ENCODE measurements around the gene TCEAL7.
"Not testable (repeated sequence)": the region's sequence is repeated elsewhere in the genome, so short reads cannot be mapped to it uniquely, and the experiment has no call there.

TCEAL7 gene, protein sequence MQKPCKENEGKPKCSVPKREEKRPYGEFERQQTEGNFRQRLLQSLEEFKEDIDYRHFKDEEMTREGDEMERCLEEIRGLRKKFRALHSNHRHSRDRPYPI

DNA sequence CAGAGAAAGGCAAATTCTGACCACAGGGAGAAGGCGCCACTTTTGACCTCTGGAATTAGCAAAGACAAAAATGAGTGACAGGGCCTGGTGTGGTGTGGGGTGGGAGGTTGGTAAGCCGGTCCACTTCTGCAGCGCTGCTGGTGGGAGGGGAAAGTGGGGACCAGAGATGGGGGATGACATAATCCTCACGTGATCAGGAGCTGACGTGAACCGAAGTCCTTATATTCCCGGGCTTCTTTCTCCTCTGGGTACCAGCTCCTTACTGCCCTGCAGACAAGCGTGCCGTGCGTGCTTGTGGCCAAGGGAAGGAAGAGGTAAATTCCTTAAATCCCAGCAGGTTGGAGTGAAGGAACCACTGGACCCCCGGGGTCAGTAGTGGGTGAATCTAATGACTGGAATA lies at the start of gene TCEAL7:
Gene TCEAL7 (plus strand): TSS at position 249 of the 400 bp plus-strand sequence. CDS start 1,165 bp downstream, outside the sequence.
- peak; percentile 26 for DNase-seq

DNA sequence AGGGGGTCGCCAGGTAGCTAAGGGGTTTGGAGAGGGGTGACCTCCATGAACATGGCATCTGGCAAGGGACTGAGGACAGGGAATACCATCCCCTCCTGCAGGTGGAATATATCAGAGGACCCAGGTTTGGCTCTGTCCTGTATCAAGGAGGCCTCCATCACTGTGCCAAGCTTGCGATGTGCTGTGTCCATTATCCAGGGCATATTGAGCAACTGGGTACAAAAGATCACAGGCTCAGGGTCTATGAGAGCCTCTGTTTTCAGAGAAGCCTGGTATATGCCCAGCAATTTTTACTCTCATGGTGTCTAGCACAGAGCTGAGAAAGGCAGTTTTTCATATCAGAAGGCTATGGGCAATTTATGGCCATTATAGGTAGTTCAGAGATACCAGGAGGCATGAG lies 36.9 kb upstream of the TCEAL7 start:
- DNase-seq: no peak

DNA sequence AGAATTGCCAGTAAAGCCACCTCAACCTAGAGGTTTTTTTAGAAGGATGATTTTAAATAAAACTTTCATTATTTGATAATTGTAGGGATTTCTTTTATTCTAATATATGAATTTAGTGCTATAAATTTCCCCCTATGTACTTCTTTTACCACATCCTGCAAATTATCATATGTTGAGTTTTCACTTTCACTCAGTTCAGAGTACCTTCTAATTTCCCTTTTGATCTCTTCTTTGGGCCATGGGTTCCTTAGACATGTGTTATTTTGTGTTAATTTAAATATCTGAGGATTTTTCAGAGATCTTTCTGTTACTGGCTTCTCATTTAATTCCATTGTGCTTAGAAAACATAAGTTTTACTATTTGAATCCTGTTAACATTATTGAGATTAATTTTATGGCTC lies 25.3 kb upstream of the TCEAL7 start:
- DNase-seq: no peak

DNA sequence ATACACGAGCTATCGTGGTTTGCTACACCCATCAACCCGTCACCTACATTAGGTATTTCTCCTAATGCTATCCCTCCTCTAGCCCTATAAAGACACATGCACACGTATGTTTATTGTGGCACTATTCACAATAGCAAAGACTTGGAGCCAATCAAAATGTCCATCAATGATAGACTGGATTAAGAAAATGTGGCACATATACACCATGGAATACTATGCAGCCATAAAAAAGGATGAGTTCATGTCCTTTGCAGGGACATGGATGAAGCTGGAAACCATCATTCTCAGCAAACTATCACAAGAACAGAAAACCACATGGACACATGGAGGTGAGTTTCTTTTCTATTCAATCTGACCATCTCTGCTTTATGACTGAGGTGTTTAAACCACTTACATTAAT lies 24.4 kb upstream of the TCEAL7 start:
- not testable (repeated sequence) for DNase-seq

DNA sequence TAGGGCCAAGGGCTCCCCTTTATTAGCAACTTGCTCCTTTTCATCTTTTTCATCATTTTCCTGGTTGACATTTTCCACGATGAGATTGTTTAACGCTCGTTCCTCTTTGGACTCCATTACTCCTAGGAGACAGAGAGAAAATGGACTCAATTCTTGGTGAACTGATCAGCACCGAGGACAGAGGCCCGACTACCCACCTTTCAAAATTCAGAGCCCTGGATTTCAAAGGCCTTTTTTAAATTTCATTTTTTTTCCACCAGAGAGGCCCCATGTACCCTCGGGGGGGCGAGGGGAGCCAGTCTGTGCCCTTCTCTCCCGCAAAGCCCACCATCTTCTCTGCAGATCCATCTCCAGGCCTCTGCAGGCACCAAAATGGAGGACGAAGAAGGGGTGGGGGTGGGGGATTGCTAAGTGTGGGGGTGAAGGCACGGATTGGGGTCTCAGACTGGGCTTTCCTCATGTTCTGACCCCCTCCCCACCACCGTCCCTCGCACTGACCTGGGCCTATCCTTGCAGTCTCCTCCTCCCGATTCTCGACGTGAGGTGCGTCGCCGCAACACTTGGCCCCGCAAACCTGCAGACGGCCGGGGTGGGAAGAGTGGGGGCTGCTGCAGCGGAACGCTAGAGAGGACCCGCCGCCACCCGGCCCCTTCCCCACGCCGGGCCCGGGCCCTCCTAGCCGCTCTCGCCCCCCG lies 20.0 kb upstream of the TCEAL7 start:
- no peak for DNase-seq

DNA sequence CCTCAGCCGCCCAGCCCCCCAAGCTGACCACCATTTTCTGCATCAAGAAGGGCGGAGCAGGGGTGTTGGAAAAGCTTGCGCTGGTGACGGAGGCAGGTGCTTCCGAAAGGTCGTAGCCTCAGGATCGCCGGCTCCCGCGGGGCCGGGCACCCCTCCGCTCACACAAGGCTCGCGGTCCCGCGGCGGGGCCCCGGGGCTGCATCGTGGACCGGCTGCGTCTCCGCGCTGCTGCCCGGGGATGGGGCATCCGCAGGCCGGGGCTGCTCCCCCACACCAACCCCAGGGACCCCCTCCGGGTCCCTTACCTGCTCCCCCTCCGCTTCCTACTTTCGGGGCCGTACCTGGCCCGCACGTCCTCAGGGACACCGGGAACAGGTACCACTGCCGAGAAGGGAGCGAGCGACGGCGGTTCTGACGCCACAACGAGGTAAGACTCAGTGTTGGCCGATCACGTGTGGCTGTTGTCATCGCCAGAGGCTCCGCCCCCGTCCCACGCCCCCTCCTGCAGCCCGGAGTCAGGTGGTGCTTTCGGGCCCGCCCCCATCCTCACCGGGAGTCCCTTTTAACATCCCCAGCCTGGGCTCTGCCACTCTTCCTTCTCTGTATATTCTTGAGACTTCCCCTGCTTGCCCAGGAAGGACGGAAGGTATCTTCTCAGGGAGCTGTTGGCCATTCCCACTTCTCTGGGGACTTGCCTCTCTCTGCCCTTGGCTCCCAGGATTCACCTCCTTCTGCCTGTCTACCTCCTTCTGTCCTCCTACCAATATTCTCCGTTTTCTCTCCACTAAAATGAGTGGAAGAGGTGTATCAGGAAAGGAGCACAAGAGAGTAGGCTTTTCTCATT lies 19.3 kb upstream of the TCEAL7 start, which contains the start of gene BEX2:
Gene BEX2 (minus strand): TSS at position 436 of the 844 bp plus-strand sequence. CDS start 1,014 bp downstream, outside the sequence.
- peak; percentile 73 for DNase-seq

DNA sequence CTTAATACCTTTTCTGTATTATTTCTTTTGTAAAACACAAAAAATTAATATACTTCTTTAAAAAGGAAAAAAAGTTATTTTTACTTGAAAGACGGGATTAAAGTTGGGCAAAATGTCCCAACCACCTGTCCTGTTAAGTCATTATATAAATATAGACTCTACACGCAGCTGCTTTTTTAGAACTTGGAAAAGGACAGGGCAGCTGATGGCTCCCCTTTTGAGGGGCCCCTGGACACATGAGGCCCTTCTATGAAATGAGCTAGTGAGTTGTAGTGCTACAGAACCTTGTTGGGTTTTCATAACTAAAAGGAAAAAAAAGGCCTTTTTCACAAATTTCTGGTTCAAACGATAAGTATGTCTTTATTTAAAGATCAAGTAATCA lies 18.6 kb upstream of the TCEAL7 start:
- DNase-seq: no peak

DNA sequence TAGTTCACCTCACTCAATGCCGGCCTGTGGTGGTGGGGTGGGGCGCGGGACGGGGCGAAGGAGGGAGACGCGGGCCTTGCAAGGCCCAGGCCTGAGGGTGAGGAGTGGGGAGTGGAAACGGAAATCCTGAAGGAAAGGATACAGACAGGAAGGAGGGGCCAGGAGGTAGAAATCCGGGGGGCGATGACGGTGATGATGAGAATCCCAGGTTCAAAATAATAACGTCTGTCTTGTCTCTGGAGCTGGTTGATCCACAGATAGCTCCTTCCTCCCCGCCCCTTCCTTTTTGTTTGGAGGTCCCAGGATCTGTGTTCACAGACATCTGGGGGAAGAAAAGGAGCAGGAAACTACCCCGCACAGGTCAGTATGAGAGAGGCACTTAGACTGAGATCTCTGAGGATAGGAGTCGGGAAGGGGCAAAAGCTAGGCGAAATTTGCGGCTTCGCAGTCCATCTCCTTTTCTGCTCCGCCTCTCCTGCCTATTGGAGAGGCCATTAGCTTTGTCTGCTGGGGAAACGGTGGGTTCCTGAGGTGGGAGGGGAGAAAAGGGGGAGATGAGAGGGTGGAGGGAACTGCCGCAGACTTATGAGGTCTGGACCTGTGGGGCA lies 746 bp downstream of the TCEAL7 start:
- no peak for DNase-seq

DNA sequence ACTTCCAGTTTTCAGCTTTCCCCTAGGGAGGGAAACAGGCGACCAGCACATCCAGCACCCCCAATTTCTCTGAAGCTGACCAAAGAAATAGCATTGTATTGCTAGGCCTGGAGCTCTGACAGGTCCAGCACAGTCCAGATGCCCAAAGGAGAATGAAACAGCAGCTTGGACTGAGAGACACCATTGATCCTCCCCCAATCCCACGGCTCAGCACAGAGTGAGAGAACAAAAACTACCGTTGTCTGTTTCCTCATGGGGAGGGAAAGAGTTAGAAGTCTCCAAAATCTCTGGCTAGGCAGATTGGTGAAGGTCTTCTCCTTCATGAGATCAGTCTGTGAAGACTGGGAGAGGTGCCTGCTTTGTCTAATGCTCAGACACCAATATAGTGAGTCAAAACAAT lies 8.6 kb downstream of the TCEAL7 start:
- no peak for DNase-seq

DNA sequence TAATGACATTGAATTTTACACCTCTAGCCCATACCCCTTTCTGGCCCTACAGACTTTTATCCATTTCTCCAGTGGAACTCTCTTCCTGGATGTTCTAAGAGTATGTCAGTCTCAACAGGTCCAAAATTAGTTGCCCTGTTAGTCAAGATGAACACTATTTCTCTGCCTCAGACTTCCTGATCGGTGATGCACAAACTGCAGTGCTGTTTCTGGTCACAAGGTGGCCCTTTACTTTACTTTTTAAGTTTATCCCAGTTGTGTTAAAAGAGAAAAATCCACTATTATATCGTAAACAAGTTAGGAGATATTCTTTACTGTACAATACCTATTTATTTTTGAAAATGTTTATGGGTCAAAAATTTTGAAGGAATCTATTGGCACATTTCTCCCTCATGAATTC lies 13.1 kb downstream of the TCEAL7 start:
- DNase-seq: peak; percentile 13

DNA sequence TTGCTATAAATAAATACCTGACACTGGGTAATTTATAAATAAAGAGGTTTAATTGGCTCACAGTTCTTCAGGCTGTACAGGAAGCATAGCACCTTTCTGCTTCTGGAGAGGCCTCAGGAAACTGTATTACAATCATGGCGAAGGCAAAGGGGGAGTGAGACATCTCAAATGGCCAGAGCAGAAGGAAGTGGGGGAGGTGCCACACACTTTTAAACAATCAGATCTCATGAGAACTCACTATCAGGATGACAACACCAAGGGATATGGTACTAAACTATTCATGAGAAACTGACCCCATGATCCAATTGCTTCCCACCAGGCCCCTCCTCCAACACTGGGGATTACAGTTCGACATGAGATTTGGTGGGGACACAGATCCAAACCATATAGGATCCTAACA lies 14.6 kb downstream of the TCEAL7 start:
- no peak for DNase-seq

DNA sequence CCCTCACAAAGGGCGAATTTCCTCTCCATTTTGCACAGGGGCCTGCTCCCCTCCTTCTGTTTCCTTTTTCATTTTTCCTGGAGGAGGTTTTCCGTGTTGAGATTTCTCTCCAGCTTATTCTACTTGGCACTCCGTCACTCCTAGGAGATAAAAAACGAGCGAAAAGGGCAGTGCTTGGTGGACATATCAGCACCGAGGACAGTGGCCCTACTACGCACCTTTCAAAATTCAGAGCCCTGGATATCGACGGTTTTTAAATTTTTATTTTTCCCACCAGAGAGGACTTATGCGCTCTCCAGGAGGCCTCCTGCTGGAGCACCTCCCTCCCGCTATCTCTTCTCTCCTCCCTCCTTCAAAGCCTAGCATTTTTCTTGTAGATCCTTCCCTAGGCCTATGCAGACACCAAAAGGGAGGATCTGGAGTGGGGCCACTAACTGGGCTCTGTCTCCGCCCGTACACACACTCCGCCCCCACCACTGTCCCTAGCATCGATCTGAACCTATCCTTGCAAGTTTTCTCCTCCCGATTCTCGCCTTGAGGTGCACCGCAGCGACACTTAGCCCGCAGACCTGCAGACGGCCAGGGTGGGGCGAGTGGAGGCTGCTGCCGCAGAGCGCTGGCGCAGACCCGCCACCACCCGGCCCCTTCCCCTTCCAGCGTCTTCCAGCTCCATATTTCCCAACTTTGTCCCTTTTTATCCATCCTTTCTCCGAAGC lies 17.8 kb downstream of the TCEAL7 start:
- no peak for DNase-seq

DNA sequence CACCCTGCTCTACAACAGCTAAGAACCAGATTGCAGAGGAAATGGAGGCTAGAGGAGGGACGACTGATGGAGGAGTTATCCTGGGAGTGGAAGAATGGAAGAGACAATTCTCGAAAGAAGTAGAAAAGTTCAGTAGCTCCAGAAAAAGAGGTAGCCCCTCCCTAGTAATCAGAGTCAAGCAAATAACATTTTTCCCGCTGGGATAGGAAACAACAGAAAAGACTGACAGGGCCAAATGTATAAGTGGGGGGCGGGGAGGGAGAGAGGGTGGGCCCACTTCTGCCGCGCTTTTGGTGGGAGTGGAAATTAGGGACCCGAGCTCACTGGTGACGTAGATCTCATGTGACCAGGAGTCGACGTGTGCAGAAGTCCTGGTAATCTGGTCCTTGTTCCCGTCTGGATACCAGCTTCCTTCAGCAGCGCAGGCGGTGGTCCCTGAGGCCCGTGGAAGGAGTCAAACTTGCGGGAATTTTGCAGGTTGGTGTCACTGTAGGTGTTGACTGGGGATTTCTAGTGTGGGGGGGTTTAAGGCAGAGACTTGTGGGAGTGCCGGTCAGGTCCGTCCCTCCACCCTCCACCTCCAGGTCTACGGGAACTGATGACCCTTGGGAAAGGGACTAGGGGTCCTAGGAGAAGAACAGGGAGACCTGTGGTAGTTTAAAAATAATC lies 26.2 kb downstream of the TCEAL7 start, which contains the start of gene TCEAL9:
Gene TCEAL9 (plus strand): TSS at position 377 of the 669 bp plus-strand sequence. CDS start 1,179 bp downstream, outside the sequence.
- DNase-seq: peak; percentile 22

DNA sequence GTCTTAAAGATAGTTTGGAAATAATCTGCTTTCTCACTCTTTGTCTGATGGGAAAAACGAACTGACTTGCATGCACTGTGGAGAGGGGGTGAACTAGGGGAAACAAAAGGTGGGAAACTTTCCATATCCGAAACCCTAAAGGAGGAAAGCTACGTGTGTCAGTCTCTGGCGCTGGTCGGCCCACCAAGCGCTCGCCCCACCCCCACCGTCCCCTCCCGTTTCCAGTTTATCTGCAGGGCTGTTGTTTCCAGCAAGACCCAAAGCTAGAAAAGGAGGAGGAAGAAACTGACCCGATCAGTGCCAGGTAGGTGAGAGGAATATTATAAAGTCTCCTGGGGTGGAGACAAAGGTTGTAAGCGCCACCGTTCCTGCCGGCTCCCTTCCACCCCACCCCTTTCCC lies 26.8 kb downstream of the TCEAL7 start:
- DNase-seq: no peak

DNA sequence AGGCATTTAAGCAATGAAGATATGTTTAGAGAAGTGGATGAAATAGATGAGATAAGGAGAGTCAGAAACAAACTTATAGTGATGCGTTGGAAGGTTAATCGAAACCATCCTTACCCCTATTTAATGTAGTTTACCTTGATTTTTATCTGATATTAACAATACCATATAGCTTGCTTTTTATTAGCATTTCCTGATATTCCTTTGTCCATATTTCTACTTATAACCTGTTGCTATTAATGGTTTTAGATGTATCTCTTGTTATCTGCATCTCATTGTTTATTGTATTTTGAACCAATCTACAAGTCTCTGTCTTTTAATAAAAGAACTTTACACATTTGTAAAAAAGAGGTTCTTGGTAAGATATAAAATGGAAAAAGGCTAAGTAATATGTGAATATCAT lies 27.8 kb downstream of the TCEAL7 start:
- no peak for DNase-seq

DNA sequence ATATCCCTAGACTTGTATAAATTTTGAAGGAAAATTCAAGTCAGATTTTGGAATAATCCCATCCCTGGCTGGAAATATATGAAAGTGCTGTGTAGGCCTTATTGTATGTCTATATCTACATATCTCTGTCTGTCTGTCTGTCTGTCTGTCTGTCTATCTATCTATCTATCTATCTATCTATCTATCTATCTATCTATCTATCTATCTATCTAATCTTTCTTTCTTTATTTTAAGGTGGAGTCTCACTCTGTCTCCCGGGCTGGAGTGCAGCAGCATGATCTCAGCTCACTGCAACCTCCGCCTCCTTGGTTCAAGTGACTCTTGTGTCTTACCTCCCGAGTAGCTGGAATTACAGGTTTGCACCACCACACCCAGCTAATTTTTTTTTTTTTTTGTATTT lies 29.6 kb downstream of the TCEAL7 start:
- DNase-seq: not testable (repeated sequence)

DNA sequence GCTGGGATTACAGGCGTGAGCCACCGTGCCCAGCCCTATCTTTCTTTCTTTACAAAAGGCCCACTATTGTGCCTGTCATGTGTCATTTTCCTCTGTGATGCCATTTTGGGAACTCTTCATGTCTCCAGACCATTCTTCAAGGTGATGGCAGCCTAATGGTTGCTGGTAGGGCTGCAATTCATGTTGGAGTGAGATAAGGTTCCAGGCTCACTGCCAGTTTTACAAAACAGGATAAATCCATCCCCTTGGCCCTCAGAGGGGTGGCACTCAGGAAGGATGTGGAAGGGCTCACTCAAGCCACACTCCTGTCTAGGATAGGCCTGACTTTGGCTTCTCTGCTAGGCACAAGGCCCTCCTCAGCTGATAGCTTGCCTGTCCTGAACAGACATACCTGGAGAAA lies 30.1 kb downstream of the TCEAL7 start:
- DNase-seq: no peak

DNA sequence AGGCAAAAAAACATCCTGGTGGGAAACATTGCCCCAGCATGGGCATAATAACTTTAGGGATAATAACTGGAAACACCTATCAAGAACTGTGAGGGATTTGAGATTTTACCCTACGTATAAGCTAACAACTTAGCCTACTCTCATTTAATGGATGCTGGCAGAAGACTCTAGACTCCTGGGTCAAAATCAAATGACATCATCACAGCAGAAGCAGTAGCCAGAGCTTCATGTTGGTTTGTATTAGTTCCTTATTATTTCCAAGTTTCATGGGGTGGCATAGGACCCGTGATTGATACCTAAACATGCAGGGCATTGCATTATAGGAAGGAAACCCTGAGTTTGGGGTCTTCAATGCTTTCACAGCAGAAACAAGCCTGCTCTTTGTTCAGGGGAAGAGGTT lies 30.9 kb downstream of the TCEAL7 start:
- DNase-seq: no peak

DNA sequence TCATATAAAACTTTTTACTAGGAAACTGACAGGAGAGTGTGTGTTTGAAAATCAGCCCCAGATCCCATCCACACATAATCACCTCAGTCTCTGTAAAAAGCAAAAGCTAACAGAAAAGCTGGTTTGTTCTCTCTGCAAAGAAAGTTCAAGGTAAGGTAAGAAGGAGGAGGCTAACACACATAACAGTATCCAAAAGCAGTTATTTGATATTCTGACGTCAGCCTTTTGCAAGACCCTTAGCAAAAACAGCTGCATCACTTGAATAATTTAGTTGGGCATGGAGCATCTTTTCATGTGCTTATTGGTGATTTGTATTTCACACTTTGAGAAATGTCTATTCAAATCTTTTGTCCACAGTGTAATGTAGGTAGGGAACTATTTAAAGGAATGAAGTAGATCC lies 31.8 kb downstream of the TCEAL7 start:
- no peak for DNase-seq

DNA sequence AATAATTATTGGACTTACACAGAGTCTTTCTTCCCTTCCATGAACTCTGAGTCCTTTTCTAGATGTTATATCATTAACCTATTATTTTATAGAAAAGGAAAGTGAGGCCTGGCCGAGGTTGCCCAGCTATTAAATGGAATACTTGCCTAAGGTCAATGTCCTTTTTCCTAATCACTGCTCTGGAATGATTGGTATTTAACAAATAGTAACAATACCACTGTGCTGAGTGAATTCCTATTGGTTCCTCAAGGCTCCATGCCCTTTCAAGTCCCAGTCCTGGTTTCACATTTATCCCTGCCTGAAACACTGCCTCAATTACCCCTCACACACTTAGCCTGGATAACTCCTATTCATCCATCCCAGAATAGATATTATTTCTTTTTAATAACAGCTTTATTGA lies 32.4 kb downstream of the TCEAL7 start:
- no peak for DNase-seq

DNA sequence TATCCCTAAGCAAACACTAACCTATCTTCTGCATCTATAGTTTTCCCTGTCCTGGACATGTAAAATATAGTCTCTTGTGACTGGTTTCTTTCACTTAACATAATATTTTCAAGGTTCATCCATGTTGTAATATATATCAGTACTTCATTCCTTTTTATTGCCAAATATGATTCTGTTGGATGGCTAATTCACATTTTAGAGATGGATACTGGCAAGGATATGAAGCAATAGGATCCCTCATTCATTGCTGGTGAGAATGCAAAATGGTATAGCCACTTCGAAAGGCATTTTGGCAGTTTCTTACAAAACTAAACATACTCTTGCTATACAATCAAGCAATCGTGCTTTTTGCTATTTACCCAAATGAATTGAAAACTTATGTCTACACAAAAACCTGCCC lies 33.0 kb downstream of the TCEAL7 start:
- DNase-seq: no peak

DNA sequence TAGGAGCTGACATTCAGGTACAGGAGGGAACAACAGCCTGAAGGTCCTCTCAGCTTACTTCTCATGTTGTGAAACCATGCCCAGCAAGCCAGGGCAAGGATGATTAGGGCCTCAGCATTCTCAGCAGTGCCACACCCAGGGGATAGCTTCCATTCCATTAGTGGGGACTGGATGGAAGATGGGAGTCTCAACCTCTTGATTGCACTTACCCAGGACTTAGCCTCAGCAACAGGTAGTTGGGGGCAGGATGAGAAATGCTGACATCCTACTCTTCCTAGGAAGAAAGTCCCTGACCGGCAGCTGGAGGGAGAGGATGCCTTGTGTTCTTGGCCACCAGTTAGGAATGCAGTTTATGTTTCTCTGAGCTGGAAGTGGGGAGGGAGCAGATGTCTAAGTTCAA lies 37.5 kb downstream of the TCEAL7 start:
- DNase-seq: no peak

Data from NCI-H510A treated with DMSO at 0.1 percent for 48 hours (cell line).